NCI-H2081 treated with DMSO at 0.1 percent for 48 hours (cell line): ENCODE results near the gene SH3GLB2.
"Not testable (repeated sequence)": the region's sequence is repeated elsewhere in the genome, so short reads cannot be mapped to it uniquely, and the experiment has no call there.

Source experiments
- DNase-seq: peaks from one replicate; lab custom pipeline; 2025; lab: John Stamatoyannopoulos, UW

Gene SH3GLB2

DNA sequence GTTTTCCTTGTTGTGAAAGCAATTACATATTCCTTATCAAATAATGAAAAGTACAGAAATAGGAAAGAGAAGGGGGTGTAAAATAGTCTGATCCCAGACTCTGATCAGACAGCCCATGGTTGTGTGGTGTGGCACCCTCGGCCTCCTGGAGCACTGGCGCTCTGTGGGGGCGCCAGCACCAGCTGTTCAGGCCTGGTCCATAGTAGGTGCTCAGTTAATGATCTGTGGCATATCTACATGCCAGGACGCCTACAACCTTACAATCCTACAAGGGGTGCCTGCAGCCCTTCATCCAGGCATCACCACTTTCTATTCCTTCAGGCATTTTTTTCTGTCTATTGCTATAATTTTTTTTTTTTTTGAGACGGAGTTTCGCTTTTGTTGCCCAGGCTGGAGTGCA lies 24.9 kb upstream of the SH3GLB2 start:
- no peak for DNase-seq

DNA sequence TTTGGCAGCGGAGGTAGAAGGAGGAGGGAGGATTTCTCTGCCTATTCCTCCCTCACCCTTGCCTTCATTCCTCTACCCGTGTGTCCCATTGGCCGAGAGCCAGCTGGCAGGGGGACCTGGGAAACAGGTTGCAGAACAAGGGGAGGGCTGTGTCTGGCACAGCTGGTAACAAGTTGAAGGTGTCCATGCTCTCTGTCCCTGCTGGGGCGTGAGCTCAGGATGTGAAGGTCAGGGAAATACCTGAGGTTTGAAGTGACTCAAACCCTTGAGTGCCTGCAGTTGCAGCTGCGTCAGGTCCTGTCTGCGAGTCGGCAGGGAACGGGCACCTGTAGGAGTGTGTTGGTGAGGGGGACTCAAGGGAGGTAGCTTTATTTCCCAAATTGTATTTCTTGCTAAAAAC lies 24.5 kb upstream of the SH3GLB2 start:
- DNase-seq: no peak

DNA sequence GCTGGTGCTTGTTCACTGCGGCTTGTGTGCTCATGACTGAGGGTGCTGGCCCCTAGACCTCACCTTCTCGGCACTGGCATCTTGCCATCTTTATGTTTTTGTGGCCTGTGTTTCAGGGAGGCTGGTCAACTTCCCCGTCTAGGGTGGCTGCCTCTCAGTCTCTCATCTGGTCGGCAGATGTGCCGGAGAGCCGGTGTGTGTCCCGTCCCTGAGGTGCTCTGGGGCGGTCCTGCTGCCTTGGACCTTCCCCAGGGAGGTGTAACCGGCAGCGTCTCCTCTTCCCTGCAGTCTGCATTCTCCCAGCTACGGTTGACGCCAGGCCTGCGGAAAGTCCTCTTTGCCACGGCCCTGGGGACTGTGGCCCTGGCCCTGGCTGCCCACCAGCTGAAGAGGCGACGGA lies 13.9 kb upstream of the SH3GLB2 start:
- no peak for DNase-seq

DNA sequence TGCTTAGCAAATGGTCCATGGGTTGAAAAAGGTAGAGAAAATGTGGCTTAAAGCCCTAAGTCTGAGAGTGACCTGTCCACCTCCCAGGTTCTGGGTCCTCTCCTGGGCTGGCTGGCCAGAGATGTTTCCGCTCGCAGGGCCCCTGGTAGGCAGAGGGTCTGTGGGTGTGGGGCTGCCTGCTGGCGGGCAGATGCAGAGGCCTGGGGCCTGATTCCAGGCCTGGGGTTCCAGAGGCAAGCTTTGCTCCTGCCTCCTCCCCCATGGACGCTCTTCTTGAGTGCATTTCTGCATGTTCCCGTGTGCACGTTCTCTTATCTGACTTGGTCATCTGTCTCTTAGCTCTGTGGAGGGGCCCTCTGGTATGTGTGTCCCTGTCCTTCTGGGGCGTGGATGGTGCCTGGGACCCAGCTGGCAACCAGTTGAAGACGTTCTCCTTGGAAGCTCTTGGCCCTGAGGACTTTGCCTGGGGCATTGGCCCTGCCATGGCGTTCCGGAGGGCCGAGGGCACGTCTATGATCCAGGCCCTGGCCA lies 12.0 kb upstream of the SH3GLB2 start:
- DNase-seq: no peak

DNA sequence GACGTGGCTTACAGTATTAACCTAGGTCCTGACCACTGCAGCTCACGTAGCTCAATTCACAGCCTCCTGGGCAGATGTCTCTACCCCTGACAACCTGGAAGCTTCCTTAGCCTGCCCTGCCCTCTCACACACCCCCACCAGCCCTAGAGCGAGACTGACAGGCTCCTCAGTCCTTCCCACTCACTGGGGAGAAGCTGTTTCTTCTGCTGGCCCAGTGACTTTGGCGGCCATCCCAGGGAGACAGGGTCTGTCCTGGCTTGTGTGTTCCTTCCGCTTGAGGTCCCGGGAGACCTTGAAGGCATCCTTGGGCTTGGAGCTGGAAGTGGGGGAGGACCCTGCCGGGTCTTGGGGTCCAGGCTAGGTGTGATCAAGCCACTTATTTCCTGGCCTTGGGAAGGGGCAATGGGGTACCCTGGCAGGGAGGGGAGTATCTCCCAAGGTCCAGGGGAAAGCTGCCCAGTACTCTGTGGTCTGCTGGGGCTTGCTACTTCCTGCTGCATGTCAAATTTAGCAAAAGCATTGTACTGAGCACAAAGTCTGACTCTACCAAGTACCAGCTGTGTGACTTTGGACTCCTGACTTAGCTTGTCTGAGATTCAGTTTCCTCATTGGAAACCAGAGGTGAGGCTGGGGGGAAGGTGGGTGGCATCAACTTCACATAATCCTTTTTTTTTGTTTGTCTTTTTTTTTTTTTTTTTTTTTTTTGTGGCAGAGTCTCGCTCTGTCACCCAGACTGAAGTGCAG lies 10.2 kb upstream of the SH3GLB2 start:
- DNase-seq: no peak

DNA sequence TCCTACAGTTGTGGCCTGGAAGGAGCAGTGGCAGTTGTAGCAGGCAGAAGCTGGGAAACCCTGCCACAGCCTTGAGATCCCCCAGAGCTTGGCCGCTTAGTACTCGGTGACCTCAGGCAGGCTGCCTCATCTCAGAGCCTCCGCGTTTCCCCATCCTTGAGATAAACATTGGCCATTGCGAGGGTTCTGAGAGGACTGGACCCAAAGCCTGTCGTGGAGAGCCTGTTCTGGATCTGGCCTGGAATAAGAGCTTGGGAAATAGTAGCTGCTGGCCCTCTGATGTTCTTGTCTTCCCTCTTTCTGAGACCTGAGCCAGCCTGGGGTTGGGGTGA lies 9.6 kb upstream of the SH3GLB2 start:
- no peak for DNase-seq

DNA sequence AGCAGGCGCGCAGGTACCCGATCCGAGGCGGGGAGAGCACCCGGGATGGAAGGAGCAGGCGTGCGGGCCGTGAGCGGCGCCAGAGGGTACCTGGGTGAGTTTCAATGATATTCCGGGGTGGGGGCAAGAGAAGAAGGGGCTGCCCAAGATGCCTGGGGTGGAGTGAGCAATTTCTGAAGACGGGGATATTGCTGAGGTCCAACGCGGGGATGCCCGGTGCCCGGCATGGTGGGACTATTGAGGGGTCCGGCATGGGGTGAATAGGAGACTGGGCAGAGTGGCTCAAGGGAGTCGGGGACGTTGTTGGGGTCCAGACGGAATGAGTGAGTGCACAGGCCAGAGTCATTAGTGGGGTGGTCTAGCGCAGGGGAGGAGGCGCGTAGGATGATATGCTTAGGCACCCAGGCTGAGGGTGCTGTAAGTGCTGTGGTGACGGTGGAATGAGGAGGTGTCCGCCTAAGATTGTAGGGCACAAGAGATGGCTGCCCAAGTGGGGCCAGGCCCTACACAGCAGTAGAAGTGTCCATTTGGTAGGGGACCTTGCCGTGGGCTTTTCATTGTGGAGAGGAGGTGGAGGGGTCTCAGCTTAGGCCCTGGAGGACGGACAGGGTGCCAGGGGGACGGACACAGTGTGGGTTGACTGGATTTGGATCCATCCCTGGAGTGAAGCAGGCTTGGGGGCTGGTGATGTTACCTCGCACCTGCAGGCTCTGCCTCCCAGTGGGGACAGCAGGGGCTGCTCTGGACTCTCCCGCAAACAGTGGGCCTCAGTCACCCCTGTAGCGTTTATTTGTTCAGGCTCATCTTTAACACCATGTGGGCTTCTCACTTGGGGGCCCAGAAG lies 9.0 kb upstream of the SH3GLB2 start:
- DNase-seq: no peak

DNA sequence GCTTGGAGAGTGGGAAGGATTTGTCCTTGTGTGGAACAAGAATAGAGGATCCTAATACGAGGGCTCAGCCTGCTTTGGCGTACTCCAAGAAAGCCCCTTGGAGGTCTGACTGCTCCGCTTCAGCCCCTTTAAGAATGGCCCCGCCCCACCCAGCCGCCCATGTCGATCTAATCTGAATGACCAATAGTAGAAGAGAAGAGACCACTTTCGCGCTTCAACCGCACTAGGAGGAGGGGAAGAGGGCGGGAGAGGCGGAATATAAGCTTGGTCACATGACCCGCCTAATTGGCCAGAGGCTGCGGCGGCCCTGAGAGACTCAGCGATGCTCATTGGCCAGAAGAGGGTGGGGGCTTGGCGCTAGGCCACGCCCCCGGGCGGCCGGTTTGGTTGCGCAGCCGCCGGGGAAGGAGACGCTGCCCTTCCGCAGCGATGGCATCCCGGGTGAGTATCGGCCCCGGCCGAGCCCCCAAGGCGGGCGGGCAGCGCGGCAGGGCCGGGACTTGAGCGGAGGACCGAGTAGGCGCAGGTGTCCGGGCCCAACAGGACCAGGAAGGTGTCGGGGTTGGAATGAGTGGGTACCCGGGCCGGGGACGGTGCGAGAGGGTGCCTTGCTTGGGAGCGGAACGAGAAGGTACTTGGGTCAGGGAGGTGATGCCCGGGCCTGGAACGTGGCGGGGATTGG lies 8.3 kb upstream of the SH3GLB2 start, which contains the start of gene MIGA2:
MIGA2 (plus strand) TSS at position 386 of the 682 bp plus-strand sequence. CDS start 3,969 bp downstream, outside the sequence.
- DNase-seq: peak; percentile 95

DNA sequence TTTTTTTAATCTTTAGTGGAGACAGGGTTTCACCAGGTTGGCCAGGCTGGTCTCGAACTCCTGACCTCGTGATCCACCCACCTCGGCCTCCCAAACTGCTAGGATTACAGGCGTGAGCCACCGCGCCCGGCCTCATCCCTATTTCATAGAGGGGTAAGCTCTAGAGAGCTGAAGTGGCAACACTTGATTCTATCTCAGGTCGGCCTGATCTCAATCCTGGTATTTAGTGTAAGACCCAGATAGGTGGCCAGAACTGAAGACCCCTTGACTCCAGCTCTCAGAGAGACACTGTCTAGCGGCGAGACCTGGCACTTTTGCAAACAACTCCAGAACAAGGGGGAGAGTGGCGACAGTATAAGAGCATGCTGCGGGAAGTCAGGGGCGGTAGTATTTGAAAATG lies 7.7 kb upstream of the SH3GLB2 start:
- not testable (repeated sequence) for DNase-seq

DNA sequence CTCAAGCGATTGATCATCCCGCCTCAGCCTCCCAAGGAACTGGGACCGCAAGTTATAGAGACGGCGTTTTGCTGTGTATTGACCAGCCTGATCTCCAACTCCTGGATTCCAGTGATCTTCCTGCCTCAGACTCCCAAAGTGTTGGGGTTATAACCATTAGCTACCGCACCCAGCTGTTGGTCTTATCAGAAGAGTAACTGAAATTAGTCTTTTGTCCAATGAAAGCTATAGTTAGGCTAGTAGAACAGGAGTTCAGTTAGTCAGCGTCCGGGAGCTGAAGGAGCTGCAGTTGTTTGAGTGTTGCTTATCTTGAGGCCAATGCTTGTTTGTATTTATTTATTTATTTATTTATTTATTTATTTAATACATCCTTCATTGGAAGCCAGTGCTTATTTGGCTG lies 5.1 kb upstream of the SH3GLB2 start:
- DNase-seq: no peak

DNA sequence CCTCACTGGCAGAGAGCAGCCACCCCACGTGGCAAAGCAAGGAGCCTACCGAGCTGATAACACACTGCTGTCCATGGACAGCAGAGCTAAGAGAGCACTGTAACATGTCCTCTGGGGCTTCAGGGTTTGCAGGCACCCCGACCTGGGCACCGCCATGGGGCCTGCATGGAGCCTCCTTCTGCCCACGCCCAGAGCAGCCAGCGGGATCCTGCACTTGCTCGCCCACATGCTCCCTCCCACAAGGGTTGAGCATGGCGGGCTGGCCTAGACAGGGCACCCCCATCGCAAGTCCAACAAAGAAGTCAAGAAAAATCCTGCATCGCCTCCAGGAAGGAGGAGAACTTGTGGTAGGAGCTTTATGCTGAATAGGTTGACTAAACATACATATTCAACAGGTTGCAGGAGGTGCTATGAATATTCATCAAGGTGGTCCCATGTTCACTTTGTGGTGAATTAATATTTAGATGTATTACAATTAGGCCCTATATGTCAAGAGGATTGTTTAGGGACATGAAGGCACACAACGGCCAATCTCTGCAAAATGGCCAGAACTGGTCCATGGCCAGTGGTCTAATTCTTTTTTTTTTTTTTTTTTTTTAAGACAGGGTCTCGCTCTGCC lies 4.5 kb upstream of the SH3GLB2 start:
- DNase-seq: no peak

DNA sequence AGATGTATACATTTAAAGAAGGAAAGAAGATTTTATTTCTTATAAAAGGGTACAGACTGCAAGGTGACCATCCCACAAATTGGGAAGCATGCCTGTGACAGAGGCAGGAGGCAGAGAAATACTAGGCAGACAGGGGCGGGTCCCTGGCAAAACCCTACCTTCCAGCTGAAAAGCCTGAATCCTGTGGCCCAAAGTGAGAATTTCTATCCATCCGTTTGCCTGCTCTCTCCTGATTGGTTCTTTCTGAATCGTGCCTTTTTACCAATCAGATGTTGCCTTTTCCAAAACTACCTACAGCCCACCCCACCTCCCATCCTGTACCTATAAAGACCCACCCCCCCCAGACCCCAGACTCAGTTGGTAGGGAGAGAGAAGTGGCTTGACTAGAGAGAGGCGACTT lies 3.4 kb upstream of the SH3GLB2 start:
- no peak for DNase-seq

DNA sequence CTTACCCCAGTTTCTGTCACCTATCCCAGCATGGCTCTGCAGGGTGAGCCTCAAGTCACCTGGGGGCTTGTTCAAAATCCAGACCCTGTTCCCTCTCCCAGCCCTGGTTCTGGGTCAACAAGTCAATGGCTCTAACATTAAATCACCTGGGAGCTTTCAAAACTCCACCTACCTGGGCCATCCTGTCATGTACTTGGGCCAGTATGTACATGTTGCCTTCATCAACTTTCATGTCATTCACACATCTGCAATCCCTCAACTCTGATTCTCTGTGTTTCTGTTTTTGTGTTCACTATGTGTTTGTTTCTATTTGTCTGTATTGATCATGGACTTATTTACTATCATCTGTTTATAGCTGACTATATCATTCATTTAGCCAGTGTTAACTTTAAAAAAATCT lies 2.1 kb upstream of the SH3GLB2 start:
- DNase-seq: no peak

DNA sequence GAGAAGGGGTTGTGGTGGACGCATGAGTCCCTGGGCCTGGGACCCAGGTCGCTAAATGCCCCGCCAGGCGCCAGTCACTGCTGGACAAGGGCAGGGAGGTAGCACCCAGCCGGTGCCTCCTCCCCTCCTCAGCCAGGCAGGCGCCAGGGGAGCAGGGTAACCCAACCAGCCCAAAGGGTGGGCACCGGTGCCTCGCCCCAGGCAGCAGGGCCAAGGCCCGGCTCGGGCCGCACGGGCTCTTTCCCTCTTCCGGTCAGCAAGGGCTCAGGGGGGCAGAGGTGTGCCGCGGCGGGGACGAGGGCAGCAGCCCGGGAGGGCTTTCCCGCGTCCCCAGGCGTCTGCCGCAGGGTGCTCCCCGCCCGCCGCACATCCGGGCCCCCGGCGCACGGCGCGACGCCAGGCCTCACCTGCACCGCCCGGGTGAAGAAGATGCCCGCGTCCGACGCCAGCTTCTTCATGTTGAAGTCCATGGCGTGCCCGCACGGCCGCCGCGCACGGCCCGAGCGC lies 393 bp downstream of the SH3GLB2 start:
- DNase-seq: no peak

DNA sequence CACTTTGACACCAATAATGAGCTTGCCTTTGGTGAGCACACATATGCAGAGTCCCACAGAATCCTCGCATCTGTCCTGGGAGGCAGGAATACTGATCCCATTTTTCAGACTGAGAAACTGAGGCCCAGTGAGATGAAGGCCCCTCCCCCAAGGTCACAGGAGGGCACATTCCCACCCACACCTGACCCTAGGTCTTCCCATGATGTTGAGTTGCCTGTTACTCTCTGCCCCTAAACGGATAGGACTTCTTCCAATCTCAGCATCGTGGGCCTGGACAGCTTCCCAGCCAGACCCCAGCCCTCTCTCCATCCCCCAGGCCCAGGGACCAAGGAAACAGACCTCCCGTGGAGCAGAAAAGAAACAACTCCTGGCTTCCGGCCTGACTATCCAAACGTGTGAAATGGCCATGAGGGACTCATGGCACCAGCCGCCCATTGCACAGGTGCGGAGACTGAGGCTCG lies 877 bp downstream of the SH3GLB2 start:
- DNase-seq: no peak

DNA sequence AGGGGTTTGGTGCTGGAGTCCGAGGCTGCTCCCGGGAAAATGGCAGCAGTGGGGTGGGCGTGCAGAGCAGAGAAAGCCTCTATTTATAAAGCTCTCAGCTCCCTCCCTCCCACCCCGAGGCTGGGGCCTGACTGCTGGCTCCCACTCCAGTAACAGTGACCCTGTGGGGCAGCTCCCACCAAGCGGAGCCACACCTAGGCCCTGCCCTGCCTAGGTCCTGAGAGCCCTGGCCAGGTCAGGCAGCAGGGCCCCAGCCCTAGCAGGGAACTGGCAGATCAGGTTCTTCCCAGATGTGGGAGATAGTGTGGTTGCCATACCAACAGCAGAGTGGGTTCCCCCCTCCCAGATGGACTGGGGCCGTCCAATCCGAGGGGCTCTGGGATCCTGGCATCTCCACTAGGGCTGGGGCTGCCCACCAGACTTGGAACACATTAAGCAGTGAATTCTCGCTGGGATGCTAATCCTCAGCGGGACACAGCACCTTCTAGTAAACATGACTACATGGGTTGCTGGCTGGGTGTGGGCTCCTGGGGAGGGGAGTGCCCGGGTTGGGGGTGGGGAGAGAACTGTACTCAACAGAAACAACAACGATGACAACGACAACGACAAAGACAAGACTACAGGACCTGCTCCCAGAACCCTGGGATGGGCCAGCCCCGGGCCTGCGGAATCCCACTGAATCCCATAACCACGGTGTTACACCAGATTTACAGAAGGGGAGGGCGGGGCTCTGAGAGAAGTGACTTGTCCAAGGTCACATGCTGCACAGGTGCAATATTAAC lies 1.5 kb downstream of the SH3GLB2 start:
- DNase-seq: no peak

DNA sequence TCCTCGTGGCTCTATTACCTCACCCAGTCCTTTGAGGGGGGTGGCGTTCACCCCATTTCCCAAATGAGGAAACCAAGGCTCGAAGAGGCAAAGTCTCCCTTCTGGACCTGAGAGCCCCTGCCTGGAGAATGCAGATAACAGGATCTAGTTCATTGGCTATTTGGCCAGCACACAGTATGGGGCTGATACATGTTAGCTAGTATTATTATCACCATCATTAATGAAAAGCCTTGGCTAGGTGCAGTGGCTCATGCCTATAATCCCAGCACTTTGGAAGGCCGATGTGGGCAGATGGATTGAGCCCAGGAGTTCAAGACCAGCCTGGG lies 4.3 kb downstream of the SH3GLB2 start:
- DNase-seq: no peak

DNA sequence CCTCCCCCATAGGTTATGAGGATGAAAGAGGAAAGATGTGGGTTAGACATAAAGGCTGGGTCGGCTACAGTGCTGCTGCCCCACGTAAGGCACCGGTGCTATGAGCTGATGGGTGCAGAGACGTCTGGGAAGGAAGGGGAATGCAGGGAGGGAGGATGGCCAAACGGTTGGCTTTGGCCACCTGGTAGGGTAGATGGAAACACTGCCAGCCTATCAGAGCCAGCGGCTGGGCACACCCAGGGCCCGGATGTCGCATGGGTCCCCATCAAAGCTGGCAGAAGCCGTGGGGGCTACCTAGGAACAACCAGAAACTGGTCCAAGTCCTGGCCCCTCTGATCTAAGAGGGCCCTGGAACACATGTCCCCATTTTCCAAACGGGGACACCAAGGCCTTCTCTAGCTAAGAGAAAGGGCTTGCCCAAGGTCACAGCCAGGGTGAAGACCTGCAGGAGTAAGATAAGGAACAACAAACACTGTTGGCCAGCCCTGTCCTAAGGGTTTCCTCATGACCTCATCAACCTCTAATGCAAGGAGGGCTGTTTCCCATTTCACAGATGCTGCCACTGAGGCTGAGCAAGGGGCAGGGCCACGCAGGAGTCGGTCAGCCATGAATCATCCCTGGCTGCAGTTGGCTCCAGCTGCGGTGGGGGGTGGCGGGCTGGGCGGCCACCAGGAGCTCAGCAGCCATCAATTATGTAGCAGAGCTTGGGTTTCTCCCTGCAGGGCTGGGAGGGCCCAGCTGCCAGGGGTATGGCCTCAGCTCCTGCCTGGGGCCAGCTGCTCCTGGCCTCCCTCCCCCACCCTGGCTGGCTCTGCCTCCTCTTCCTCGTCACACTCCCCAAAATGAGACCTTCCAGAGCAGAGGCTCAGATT lies 4.9 kb downstream of the SH3GLB2 start:
- DNase-seq: no peak

DNA sequence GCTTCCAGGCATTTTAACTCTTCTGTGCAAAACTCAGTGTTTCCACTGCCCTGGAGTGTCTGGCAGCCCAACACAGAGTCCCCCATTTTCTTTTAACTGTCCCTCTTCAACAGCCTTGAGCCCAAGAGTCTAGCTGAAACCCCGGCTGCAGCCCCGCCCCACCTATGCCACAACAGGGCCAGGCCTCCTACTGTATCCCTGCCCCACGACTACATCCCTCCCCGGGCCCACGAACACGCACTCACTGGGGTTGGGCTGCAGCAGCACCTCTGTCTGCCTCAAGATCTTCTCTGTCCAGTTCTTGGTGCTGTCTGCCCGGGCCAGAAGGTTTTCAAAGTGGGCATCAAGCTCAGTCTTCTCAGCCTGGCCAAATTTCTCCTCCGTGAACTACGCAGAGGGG lies 6.1 kb downstream of the SH3GLB2 start:
- DNase-seq: no peak

DNA sequence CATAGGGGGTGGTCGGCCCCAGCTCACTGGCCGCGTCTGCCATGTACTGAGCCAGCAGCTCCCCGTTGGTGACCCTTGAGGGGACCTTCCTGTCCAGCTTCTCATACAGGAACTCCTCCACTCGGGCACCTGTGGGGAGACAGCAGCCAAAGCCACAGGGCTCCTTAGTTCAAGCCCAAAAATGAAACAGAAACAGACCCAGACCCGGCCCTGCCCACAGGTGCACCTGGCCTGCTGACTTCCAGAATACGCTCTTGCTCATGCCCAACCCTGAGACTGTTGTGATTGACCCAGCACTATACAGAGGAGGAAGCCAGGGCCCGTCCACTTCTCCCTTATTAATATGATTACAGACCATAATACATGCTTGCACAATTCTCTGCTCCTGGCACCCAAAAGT lies 7.0 kb downstream of the SH3GLB2 start:
- DNase-seq: no peak
